HFF-Myc (cell line): Measurements from ENCODE around the gene SMIM14.
"Not testable (repeated sequence)": the region's sequence is repeated elsewhere in the genome, so short reads cannot be mapped to it uniquely, and the experiment has no call there.

ENCODE experiments used
- DNase-seq: peaks from one replicate; pipeline ENCODE4 v3.0.0-alpha.2; 2011; ENCODE audit warnings: low read depth; ENCODE audit errors: extremely low read depth
- H3K4me3 ChIP-seq: replicated peaks from 2 replicates; pipeline ENCODE4 v1.5.1; 2011; ENCODE audit warnings: low read depth, mild to moderate bottlenecking, control low read depth, low read length
- TF ChIP-seq, protein P1 (sequence below): IDR thresholded peaks from 2 replicates; pipeline ENCODE4 v1.5.1; 2012; ENCODE audit warnings: mild to moderate bottlenecking, low read depth, low read length, control low read depth; ENCODE audit errors: missing control alignments

The SMIM14 gene

DNA sequence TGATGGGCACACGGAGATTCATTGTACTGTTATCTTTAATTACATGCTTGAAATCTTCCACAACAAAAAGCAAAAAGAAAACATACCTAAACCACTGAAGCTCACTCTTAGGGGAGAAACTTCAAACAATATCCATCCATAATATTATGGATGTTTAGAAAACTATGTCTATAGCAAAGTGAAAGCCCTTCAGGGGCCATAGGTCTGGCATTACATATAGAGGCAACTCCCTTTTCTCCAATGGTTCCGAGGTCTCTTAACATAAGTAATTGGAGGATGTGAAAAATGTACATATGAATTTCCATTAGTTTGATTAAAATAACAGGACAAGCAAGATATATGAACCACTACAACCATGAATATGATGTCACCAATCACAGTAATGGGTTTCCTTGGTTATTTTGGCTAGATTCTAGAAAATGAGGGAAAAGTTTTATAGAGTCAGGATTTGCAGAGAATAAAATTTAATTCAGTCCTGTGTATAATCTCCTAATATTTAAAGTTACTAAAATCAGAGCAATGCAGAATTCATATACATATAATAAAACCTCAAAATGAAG lies 122.2 kb downstream of the SMIM14 start:
- TF ChIP-seq, protein P1, sequence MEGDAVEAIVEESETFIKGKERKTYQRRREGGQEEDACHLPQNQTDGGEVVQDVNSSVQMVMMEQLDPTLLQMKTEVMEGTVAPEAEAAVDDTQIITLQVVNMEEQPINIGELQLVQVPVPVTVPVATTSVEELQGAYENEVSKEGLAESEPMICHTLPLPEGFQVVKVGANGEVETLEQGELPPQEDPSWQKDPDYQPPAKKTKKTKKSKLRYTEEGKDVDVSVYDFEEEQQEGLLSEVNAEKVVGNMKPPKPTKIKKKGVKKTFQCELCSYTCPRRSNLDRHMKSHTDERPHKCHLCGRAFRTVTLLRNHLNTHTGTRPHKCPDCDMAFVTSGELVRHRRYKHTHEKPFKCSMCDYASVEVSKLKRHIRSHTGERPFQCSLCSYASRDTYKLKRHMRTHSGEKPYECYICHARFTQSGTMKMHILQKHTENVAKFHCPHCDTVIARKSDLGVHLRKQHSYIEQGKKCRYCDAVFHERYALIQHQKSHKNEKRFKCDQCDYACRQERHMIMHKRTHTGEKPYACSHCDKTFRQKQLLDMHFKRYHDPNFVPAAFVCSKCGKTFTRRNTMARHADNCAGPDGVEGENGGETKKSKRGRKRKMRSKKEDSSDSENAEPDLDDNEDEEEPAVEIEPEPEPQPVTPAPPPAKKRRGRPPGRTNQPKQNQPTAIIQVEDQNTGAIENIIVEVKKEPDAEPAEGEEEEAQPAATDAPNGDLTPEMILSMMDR: no peak

GRCh38 chr4:39515669-39516401 lies 122.8 kb downstream of the SMIM14 start:
- not testable (repeated sequence) for H3K4me3 ChIP-seq, DNase-seq

More for the DNA sequence above, 122.2 kb downstream of the SMIM14 start:
- DNase-seq: no peak
- H3K4me3 ChIP-seq: no peak overlapping the region

DNA sequence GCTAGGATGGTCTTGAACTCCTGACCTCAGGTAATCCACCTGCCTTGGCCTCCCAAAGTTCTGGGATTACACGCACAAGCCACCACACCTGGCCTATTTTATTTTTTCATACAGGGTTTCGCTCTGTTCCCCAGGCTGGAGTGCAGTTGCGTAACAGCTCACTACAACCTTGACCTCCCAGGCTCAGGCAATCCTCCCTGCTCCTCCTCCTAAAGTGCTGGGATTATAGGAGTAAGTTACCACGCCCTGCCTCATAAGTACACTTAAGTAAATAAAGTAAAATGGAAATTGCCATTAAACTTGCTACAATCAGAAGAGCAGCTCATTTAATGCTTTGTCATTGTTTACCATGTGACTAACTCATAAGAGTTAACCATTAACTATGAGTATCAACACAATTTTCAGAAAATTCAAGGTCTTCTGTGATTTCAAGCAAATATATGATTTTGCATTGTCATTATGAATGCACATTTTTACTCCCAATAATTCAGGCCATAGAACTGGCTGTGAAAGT lies 123.7 kb downstream of the SMIM14 start:
- TF ChIP-seq, protein P1: no peak
- no peak overlapping the region for H3K4me3 ChIP-seq
- no peak for DNase-seq

DNA sequence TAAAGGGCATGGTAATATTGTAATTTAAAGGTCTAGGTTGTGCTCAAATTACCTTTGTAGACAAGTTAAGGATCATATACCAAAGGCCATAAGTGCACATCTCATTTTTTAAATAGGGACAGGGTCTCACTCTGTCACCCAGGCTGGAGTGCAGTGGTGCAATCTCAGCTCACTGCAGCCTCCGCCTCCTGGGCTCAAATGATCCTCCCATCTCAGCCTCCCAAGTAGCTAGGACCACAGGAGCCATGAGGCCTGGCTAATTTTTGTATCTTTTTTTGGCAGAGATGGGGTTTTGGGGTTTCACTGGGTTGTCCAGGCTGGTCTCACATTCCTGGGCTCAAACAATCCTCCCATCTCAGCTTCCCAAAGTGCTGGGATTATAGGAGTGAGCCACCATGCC lies 124.4 kb downstream of the SMIM14 start:
- DNase-seq, H3K4me3 ChIP-seq: not testable (repeated sequence)

DNA sequence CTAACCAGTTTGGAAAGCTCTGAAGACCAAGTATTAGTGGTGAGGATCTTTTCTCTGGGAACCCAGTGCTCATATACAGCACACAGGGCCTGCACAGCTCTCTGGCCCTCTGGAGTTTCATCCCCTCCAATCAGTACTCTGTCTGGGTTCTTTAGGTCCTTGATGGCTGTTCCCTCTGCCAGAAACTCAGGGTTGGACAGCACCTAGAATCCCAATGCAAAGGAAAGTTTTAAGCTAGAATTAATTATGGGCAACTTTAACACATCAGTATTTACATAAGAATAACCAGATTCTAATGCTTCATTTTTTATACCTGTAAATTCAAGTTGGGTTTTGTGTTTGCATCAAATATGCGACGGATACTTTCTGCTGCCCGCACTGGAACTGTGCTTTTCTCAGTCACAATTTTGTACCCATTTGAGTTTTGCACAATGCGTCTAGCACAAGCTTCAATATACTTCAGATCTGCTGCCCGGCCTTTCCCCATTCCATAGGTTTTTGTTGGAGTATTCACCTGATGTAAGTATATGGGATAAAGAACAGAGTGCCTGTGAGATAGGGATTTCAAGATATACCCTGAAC lies 128.2 kb downstream of the SMIM14 start:
- no peak for DNase-seq
- no peak overlapping the region for H3K4me3 ChIP-seq
- TF ChIP-seq, protein P1: no peak

GRCh38 chr4:39505581-39505980 lies 133.1 kb downstream of the SMIM14 start:
- H3K4me3 ChIP-seq: no peak overlapping the region
- TF ChIP-seq, protein P1: no peak
- no peak for DNase-seq

DNA sequence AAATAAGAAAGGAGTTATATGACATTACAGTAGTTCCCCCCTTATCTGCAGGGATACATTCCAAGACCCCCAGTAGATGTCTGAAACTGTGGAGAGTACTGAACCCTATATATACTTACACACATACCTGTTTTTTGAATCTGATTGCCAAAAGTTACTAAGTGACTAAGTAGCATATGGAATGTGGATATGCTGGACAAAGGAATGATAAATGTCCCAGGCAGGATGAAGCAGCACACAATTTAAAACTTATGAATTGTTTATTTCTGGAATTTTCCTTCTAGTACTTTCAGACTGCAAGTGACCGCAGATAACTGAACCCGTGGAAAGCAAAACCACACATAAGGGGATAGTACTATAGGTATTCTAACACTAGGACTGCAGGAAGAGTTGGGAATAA lies 134.1 kb downstream of the SMIM14 start:
- no peak for DNase-seq
- TF ChIP-seq, protein P1: no peak
- H3K4me3 ChIP-seq: no peak overlapping the region

- DNase-seq, H3K4me3 ChIP-seq: not testable (repeated sequence)
Measured at GRCh38 chr4:39502664-39503035, 136.0 kb downstream of the SMIM14 start.
